Neural progenitor cell (in vitro differentiated cells): ENCODE results near the gene AP2B1.

Experiments
- EZH2 ChIP-seq: fragments of 200-600 bp; sonication (generic); IDR thresholded peaks from 2 replicates; pipeline ENCODE4 v1.6.1; 2017; ENCODE audit warnings: antibody characterized with exemption, mild to moderate bottlenecking, moderate library complexity
- TF ChIP-seq, protein P1 (sequence below): fragments of 200-600 bp; sonication (generic); IDR thresholded peaks from 2 replicates; pipeline ENCODE4 v1.5.1; 2017; ENCODE audit warnings: antibody characterized with exemption, mild to moderate bottlenecking

DNA sequence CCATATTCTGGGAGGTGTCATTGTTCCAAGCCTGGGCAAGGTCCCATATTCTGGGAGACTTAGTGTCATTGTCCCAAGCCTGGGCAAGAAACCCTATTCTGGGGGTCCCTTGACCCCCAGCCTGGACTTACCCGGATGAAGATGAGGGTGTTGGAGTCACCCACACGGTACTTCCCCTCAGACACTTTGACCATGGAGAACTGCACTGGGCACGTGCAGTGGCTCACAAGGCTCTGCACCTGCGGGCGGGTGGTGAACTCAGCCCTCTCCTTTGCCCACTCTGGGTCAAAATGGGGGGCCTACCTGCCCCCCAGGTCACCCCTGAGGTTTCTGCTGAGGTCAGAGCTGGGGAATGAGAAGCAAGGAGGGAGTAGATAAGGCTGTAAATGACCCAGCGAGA is 161.9 kb downstream of the AP2B1 start:
- TF ChIP-seq, protein P1, sequence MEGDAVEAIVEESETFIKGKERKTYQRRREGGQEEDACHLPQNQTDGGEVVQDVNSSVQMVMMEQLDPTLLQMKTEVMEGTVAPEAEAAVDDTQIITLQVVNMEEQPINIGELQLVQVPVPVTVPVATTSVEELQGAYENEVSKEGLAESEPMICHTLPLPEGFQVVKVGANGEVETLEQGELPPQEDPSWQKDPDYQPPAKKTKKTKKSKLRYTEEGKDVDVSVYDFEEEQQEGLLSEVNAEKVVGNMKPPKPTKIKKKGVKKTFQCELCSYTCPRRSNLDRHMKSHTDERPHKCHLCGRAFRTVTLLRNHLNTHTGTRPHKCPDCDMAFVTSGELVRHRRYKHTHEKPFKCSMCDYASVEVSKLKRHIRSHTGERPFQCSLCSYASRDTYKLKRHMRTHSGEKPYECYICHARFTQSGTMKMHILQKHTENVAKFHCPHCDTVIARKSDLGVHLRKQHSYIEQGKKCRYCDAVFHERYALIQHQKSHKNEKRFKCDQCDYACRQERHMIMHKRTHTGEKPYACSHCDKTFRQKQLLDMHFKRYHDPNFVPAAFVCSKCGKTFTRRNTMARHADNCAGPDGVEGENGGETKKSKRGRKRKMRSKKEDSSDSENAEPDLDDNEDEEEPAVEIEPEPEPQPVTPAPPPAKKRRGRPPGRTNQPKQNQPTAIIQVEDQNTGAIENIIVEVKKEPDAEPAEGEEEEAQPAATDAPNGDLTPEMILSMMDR, result no peak
- no peak for TF ChIP-seq EZH2
